Measurements from ENCODE around the gene TXNDC2.

TXNDC2 gene

GRCh38 chr18:9914334-9914583 is 28.5 kb downstream of the TXNDC2 start:
- TF ChIP-seq BACH2 (CRISPR knock-in tag; IDR thresholded peaks at IDR 0.05; ENCODE audit: borderline replicate concordance) (no peak), ZNF565 (CRISPR knock-in tag; conservative IDR thresholded peaks at IDR 0.05; ENCODE audit: low read depth) (no peak), SNAI2 (CRISPR knock-in tag; IDR thresholded peaks at IDR 0.05) (no peak), ZFP3 (CRISPR knock-in tag; IDR thresholded peaks at IDR 0.05) (no peak), RARB (CRISPR knock-in tag; IDR thresholded peaks at IDR 0.05) (no peak), ZNF70 (CRISPR knock-in tag; IDR thresholded peaks at IDR 0.05) (no peak), TOX (CRISPR knock-in tag; IDR thresholded peaks at IDR 0.05; ENCODE audit: borderline replicate concordance) (no peak)
- ATAC-seq, result no peak; the same call in 2 of the 3 replicates

- TF ChIP-seq POU6F1 (CRISPR knock-in tag; IDR thresholded peaks at IDR 0.05; ENCODE audit: borderline replicate concordance, low read depth), result no peak
- TF ChIP-seq CSRNP3 (CRISPR knock-in tag; IDR thresholded peaks at IDR 0.05), result no peak
- TF ChIP-seq ESRRG (CRISPR knock-in tag; IDR thresholded peaks at IDR 0.05), result no peak
- TF ChIP-seq GLIS3 (CRISPR knock-in tag; IDR thresholded peaks at IDR 0.05), result no peak
- TF ChIP-seq CREB5 (CRISPR knock-in tag; IDR thresholded peaks at IDR 0.05; ENCODE audit: low read depth), result no peak
- TF ChIP-seq ISL1 (CRISPR knock-in tag; IDR thresholded peaks at IDR 0.05), result no peak
- TF ChIP-seq TCF4 (CRISPR knock-in tag; IDR thresholded peaks at IDR 0.05; ENCODE audit: borderline replicate concordance), result no peak
- TF ChIP-seq PPARA (CRISPR knock-in tag; IDR thresholded peaks at IDR 0.05; ENCODE audit: borderline replicate concordance), result no peak
- no peak for TF ChIP-seq PATZ1 (CRISPR knock-in tag; IDR thresholded peaks at IDR 0.05; ENCODE audit: borderline replicate concordance)
- no peak for TF ChIP-seq TOX (CRISPR knock-in tag; IDR thresholded peaks at IDR 0.05; ENCODE audit: borderline replicate concordance)
- peak; percentile 14 for ATAC-seq
Measured at GRCh38 chr18:9914584-9915290, 29.0 kb downstream of the TXNDC2 start.

GRCh38 chr18:9915291-9916076 is 29.7 kb downstream of the TXNDC2 start:
- TF ChIP-seq TSHZ2 (CRISPR knock-in tag; IDR thresholded peaks at IDR 0.05) (no peak), BACH2 (CRISPR knock-in tag; IDR thresholded peaks at IDR 0.05; ENCODE audit: borderline replicate concordance) (no peak), CREB5 (CRISPR knock-in tag; IDR thresholded peaks at IDR 0.05; ENCODE audit: low read depth) (no peak)
- ATAC-seq, result no peak

Measured in SK-N-SH treated with all-trans-retinoic acid at 6 μM for 48 hours (cell line).